GM12892 (cell line): ENCODE results near the gene REEP1.

Source experiments
- POLR2A ChIP-seq: IDR thresholded peaks from 2 replicates; pipeline ENCODE4 v1.6.1; 2011; ENCODE audit warnings: low read depth, low read length, control low read depth
- POLR2AphosphoS5 ChIP-seq: IDR thresholded peaks from 2 replicates; pipeline ENCODE4 v1.6.1; 2011; ENCODE audit warnings: low read depth, low read length, control low read depth
- TAF1 ChIP-seq: IDR thresholded peaks from 2 replicates; pipeline ENCODE4 v1.6.1; 2011; ENCODE audit warnings: low read depth, mild to moderate bottlenecking, control low read depth, low read length, borderline replicate concordance

DNA sequence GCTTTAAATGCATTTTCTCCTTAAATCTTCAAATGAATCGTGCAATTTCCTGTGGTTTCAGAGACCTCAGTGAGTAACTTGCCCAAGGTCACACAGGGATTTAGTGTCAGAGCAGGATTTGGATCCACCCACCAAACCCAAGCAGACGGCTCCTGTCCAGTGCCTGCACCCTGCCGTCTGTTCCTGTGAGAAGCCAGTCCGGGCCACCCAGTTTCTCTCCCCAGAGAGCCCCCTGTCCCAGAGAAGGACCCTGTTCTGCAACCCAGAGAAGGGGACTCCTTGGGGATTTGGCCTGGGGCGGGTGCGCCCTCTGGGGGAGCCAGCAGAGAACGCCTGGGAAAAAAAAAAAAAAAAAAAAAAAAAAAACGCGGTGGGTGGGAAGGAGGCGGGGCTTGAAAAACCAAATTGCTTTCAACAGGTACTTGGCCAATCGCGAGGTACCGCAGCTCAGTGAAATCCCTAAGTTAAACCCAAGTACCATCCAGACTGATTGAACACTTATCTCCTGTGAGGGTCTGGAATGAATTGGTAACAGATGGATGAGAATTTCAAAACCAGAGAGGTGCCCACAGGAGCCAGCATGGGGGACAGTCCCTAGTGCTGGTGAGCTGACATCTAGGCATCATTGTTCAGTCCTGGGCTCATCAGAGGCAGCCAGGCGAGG lies 30.9 kb upstream of the REEP1 start:
- TF ChIP-seq POLR2A: no peak
- TF ChIP-seq TAF1: no peak
- TF ChIP-seq POLR2AphosphoS5: no peak
